Lower leg skin (tissue), 4 donors: ENCODE data around the gene ONECUT1. TPM values are rescaled to one million over a fixed set of nuclear protein-coding genes. Genes with fewer than 3 reads are reported as not detected.

Source experiments
- DNase-seq, 2 donors: peaks; one replicate each; pipeline ENCODE4 v3.0.0-alpha.2; 2019; ENCODE audit warnings: low spot score in 2 of 2
- H3K4me3 ChIP-seq: fragments of 200-600 bp; sonication (generic); 2 replicates; pipeline ENCODE4 v1.5.1; 2017; ENCODE audit warnings: mild to moderate bottlenecking, low read depth; ENCODE audit not compliant: poor library complexity, severe bottlenecking
- POLR2A ChIP-seq, 2 donors: fragments of 450-650 bp; IDR thresholded peaks; one replicate each; pipeline ENCODE4 v1.6.1; 2016 to 2017; ENCODE audit warnings: antibody characterized with exemption in 2 of 2, mild to moderate bottlenecking in 1 of 2, moderate library complexity in 1 of 2
- WGBS, 2 donors: methylation state at CpG; one replicate each; pipeline ENCODE4 v1.1.5; 2018; 5-methylcytosine and 5-hydroxymethylcytosine counted together
- intact Hi-C: fragments of 100-400 bp; cut with DNase I; formaldehyde crosslinking; loops from one replicate; pipeline ENCODE4 v1.15.0; 2023; ENCODE audit warnings: low total_unique reads
- total RNA-seq, 4 donors: library from RNA; depleted of rRNA; stranded (reverse); fragments of >200 nt; gene quantifications; one replicate each; pipeline ENCODE4 v1.1.0, GENCODE V29; 2016
- TF ChIP-seq, protein P1 (sequence below), 3 donors: fragments of 450-650 bp; IDR thresholded peaks; one replicate each; pipeline ENCODE4 v1.5.1; 2016; ENCODE audit warnings: antibody characterized with exemption in 3 of 3, mild to moderate bottlenecking in 3 of 3, moderate library complexity in 2 of 3

The ONECUT1 gene
- total RNA-seq, 4 donors from 2014 or later, result not detected

DNA sequence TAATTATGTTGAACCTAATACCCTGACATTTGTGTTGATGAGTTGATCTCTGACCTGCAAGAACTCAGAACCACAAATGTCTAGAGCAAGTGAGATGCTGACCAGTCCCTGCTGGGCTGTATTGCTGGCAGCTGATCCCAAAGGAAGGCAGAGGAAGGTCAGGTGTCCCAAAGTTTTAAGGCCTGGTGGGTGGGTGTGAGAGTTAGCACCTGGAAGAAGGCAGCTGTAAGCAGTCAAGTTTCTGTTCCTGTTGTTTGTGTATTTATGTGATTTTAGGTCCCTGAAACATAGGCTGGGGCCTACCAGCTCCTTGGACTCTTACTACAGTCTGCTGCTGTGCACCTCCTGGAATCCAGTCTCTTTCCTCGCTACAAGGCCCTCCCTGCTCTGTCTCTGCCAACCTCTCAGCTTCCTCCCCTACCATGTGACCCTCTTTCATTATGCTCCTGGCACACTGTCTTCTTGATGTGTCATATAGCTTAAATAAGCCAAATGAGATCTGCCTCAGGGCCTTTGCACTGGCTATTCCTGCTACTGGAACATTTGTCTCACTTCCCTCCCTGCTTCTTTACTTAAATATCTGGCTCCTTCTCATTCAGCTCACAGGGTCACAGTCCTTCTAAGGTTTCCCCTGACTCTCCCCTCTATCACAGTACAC, 80.0 kb downstream of the ONECUT1 start:
- H3K4me3 ChIP-seq, result no peak overlapping the region
- WGBS, 2 donors, result 48 to 61% methylated on average over 1 of the region's 1 CpG
- DNase-seq, result peak in 1 of 2 donors; percentile 40
- intact Hi-C loops, result no loop called here
- TF ChIP-seq, protein P1, sequence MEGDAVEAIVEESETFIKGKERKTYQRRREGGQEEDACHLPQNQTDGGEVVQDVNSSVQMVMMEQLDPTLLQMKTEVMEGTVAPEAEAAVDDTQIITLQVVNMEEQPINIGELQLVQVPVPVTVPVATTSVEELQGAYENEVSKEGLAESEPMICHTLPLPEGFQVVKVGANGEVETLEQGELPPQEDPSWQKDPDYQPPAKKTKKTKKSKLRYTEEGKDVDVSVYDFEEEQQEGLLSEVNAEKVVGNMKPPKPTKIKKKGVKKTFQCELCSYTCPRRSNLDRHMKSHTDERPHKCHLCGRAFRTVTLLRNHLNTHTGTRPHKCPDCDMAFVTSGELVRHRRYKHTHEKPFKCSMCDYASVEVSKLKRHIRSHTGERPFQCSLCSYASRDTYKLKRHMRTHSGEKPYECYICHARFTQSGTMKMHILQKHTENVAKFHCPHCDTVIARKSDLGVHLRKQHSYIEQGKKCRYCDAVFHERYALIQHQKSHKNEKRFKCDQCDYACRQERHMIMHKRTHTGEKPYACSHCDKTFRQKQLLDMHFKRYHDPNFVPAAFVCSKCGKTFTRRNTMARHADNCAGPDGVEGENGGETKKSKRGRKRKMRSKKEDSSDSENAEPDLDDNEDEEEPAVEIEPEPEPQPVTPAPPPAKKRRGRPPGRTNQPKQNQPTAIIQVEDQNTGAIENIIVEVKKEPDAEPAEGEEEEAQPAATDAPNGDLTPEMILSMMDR (IDR thresholded peaks at IDR 0.05), result no peak
- TF ChIP-seq POLR2A (IDR thresholded peaks at IDR 0.05), result no peak

DNA sequence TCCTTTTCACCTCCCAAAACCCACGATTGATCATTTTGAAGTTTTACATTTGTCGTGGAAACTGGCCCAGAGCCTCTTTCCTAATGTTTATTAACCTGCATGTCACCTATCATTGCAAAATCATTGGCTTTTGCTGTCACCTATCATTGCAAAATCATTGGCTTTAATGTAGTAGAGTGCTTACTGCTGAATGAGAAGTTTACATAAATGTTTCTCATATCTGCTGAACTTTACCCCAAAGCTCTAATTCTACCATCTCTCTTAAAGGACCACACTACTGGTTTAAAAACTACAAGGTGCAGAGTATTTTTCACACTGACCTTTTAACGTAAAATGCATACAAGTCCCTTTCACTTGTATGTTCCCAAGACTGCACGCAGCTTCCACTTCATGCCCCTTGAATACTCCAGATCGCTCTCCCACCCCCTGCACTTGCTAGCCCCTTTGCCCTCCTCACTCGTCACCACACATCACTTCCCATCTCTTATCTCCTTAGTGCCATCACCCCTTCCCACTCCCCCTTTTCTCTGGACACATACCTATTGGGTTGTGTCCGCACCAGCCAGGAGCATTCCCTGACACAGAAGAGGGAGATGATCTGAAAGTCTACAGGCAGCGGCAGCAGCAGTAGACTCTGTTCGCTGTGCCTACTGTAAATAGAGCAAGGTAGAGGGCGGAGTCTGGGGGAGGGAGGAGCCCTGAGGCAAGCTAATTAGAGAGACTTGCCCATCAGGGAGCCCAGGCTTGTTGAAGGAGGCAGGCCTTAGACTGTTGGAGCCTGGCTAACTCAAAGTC, 80.8 kb downstream of the ONECUT1 start:
- H3K4me3 ChIP-seq, result no peak overlapping the region
- intact Hi-C loops, result no loop called here
- TF ChIP-seq, protein P1 (IDR thresholded peaks at IDR 0.05), result no peak
- no peak for TF ChIP-seq POLR2A (IDR thresholded peaks at IDR 0.05)
- peak in 1 of 2 donors; percentile 58 for DNase-seq
- 52 to 57% methylated on average over 10 of the region's 10 CpGs for WGBS, 2 donors

Other genes with a start within 250 kb of the ONECUT1 start
- gene ARPP19, start 221.3 kb downstream of the ONECUT1 start, total RNA-seq, result 10 to 100 TPM; 71.1 to 95.6 (median 76.6) TPM
- 10 to 100 TPM; 42.6 to 57.7 (median 50.3) TPM for gene ATOSA, start 110.9 kb downstream of the ONECUT1 start, total RNA-seq